K562 (cell line): ENCODE data around the gene BSN. TPM values are rescaled to one million over a fixed set of nuclear protein-coding genes. Genes with fewer than 3 reads are reported as not detected.

ENCODE experiments used
- ATAC-seq: fragments of 200-7000 bp; cut with Tn5 transposase; 3 replicates; pipeline ENCODE4 v1.9.1; 2020; ENCODE audit warnings: moderate library complexity
- BruUV-seq: library from RNA; stranded (reverse); fragments of 400-500 nt; replicated peaks from 2 replicates; lab custom pipeline; 2021; lab: Mats Ljungman, UMichigan
- CTCF ChIA-PET: fragments of 300-600 bp; formaldehyde crosslinking; extraction: SDS; loops from one replicate; lab custom pipeline; 2021; ENCODE audit warnings: low intra/inter-chr PET ratio; lab: Yijun Ruan, JAX
- POLR2A ChIA-PET: fragments of 300-600, 350-650 bp; sonication (Branson Sonifier 250); formaldehyde crosslinking; extraction: SDS; loops from one replicate; lab custom pipeline; 2021; ENCODE audit warnings: antibody characterized with exemption, inconsistent platforms; lab: Yijun Ruan, JAX
- DNase-seq, 4 experiments: peaks; one replicate each; pipeline versions ENCODE4 v3.0.0 to v3.0.0-alpha.2; 2011 to 2018; ENCODE audit warnings: low spot score in 3 of 4, mixed read lengths in 3 of 4; ENCODE audit errors: extremely low read depth in 1 of 4
- FAIRE-seq: peaks from 2 replicates; lab custom pipeline; 2011; peaks lifted over from hg19 to GRCh38; lab: Jason Lieb, UNC
- H2AFZ ChIP-seq: 2 replicates; pipeline ENCODE4 v1.6.0; 2011; ENCODE audit warnings: low read depth, low read length, control low read depth, inconsistent platforms
- H3K27ac ChIP-seq: fragments of 200-600 bp; 3 replicates; pipeline ENCODE4 v1.8.0; 2011; ENCODE audit warnings: low read depth, mild to moderate bottlenecking, control low read depth, inconsistent platforms, low read length, moderate library complexity, mixed read lengths; ENCODE audit errors: extremely low read depth
- H3K27me3 ChIP-seq, 2 experiments: fragments of 300-600 bp in 1 of 2; 2 replicates in 1 of 2; 3 replicates in 1 of 2; pipeline versions ENCODE4 v1.6.0 to v1.8.0; 2011; ENCODE audit warnings: inconsistent platforms in 2 of 2, low read length in 2 of 2, mild to moderate bottlenecking in 1 of 2, mixed read lengths in 1 of 2, moderate library complexity in 1 of 2; ENCODE audit not compliant: control insufficient read depth in 2 of 2, insufficient read depth in 2 of 2
- H3K36me3 ChIP-seq: fragments of 300-600 bp; 3 replicates; pipeline ENCODE4 v1.8.0; 2011; ENCODE audit warnings: mild to moderate bottlenecking, low read length, inconsistent platforms; ENCODE audit not compliant: control insufficient read depth, insufficient read depth
- H3K4me1 ChIP-seq, 2 experiments: fragments of 200-600 bp in 1 of 2; replicated peaks in 1 of 2; 2 replicates in 1 of 2; 3 replicates in 1 of 2; pipeline versions ENCODE4 v1.5.1 to v1.8.0; 2011; ENCODE audit warnings: inconsistent platforms in 2 of 2, low read length in 2 of 2, mild to moderate bottlenecking in 1 of 2, mixed read lengths in 1 of 2, moderate library complexity in 1 of 2; ENCODE audit not compliant: control insufficient read depth in 2 of 2, insufficient read depth in 2 of 2
- H3K4me2 ChIP-seq: 2 replicates; pipeline ENCODE4 v1.6.1; 2011; ENCODE audit warnings: low read length, control low read depth, inconsistent platforms, mixed read lengths; ENCODE audit not compliant: insufficient read depth
- H3K4me3 ChIP-seq: fragments of 200-600 bp; sonication (generic), shearing (Covaris generic); 2 replicates; pipeline ENCODE4 v1.5.1; 2016; ENCODE audit warnings: control low read depth, inconsistent platforms
- H3K79me2 ChIP-seq: fragments of 200-600 bp; 3 replicates; pipeline ENCODE4 v1.8.0; 2011; ENCODE audit warnings: low read length, inconsistent platforms; ENCODE audit not compliant: control insufficient read depth, insufficient read depth
- H3K9ac ChIP-seq, 2 experiments: 2 replicates each; pipeline versions ENCODE4 v1.6.0 to v1.6.1; 2011; ENCODE audit warnings: low read depth in 2 of 2, low read length in 2 of 2, control low read depth in 1 of 2, inconsistent platforms in 1 of 2, mild to moderate bottlenecking in 1 of 2, mixed read lengths in 1 of 2; ENCODE audit not compliant: insufficient read depth in 1 of 2
- H3K9me1 ChIP-seq: one replicate; pipeline ENCODE4 v1.6.0; 2011; ENCODE audit warnings: inconsistent platforms, mild to moderate bottlenecking, low read length, moderate library complexity; ENCODE audit not compliant: control insufficient read depth, insufficient read depth
- H3K9me3 ChIP-seq: replicated peaks from 2 replicates; pipeline ENCODE4 v1.5.1; 2011; ENCODE audit warnings: low read depth, low read length, inconsistent platforms; ENCODE audit not compliant: control insufficient read depth, insufficient read depth
- H4K20me1 ChIP-seq: replicated peaks from 2 replicates; pipeline ENCODE4 v1.6.1; 2011; ENCODE audit warnings: low read length, inconsistent platforms, mixed read lengths; ENCODE audit not compliant: control insufficient read depth, insufficient read depth
- DDX20 ChIP-seq: fragments of 450-650 bp; IDR thresholded peaks from 2 replicates; pipeline ENCODE4 v1.6.1; 2016; ENCODE audit warnings: missing genetic modification characterization, low read depth, mild to moderate bottlenecking, missing compliant biosample characterization, moderate library complexity
- JUNB ChIP-seq: fragments of 450-650 bp; formaldehyde crosslinking; conservative IDR thresholded peaks from 2 replicates; pipeline ENCODE4 v1.4.0; 2020; ENCODE audit warnings: mild to moderate bottlenecking
- MTA1 ChIP-seq: fragments of 450-650 bp; IDR thresholded peaks from 2 replicates; pipeline ENCODE4 v1.6.1; 2017; ENCODE audit warnings: borderline replicate concordance
- RNF219 ChIP-seq: fragments of 250-450 bp; sonication (Bioruptor Pico); IDR thresholded peaks from 2 replicates; pipeline ENCODE4 v1.5.0; 2022; ENCODE audit warnings: mild to moderate bottlenecking
- ZNF217 ChIP-seq: sonication (generic); formaldehyde crosslinking; IDR thresholded peaks from 2 replicates; pipeline ENCODE4 v1.8.0; 2022; ENCODE audit warnings: mild to moderate bottlenecking, missing genetic modification reagents
- WGBS: fragments of 100-300 bp; shearing (Covaris generic); methylation state at CpG from one replicate; pipeline ENCODE4 v1.1.6; 2016; ENCODE audit warnings: low coverage, mixed read lengths; ENCODE audit not compliant: insufficient coverage; ENCODE audit errors: missing lambda C conversion rate; 5-methylcytosine and 5-hydroxymethylcytosine counted together
- in situ Hi-C: fragments of 300-500 bp; cut with MboI; formaldehyde crosslinking; loops from 4 replicates; pipeline ENCODE4 v1.15.0; 2018; ENCODE audit warnings: inconsistent platforms, mixed read lengths
- intact Hi-C: fragments of 100-400 bp; cut with micrococcal nuclease; formaldehyde crosslinking; loops from 2 replicates; pipeline ENCODE4 v1.14.2; 2022
- polyA plus RNA-seq, 8 experiments: library from polyadenylated mRNA; depleted of rRNA in 4 of 8; stranded (reverse) in 5 of 8; unstranded in 3 of 8; fragments of >200 nt; fragmentation: Nextera tagmentation in 2 of 8; fragmentation: Illumina TruSeq in 1 of 8; extraction: Ambion mirVana in 2 of 8; extraction: Trizol in 1 of 8; gene quantifications; 2 replicates each; pipeline versions ENCODE4 v1.2.1 to v1.2.3, GENCODE V29; 2011 to 2014; ENCODE audit warnings: inconsistent platforms in 1 of 8, missing spikeins in 1 of 8
- total RNA-seq, 7 experiments: library from RNA; depleted of rRNA in 6 of 7; stranded (reverse); fragments of >200 nt in 6 of 7; fragmentation: Illumina TruSeq in 2 of 7; extraction: Trizol in 2 of 7; gene quantifications; 2 replicates each; pipeline versions ENCODE4 v1.2.1 to v1.2.3, GENCODE V29; 2011 to 2021; ENCODE audit warnings: low replicate concordance in 1 of 7

The BSN gene
- total and polyA plus RNA-seq, 9 of the 15 experiments (the other 6 are each of a cell fraction or from before 2014, with no cell fraction given) = 0.03 to 1.5 (median 0.29) TPM

GRCh38 chr3:49506906-49507305 is 47.4 kb upstream of the BSN start (continued):
- no peak for TF ChIP-seq RNF219 (CRISPR knock-in tag)
- TF ChIP-seq MTA1 = no peak
- TF ChIP-seq DDX20 = no peak
- TF ChIP-seq, all 486 proteins: peak for 0

GRCh38 chr3:49509028-49509561 is 45.2 kb upstream of the BSN start:
- ATAC-seq (no peak), DNase-seq (no peak), FAIRE-seq (no peak)
- Histone ChIP-seq H3K4me1 (no peaks in the 10 kb centered on the region; a peak in 1 of 5 replicates), H3K9ac (no peak overlapping the region), H3K9me1 (no peaks in the 10 kb centered on the region), H3K27me3 (no peaks in the 10 kb centered on the region), H4K20me1 (no peaks in the 10 kb centered on the region), H3K27ac (no peak overlapping the region), H3K79me2 (peaks cover 5% of the 10 kb centered on the region; the same call in 1 of the 3 replicates), H2AFZ (no peak overlapping the region), H3K4me3 (no peak overlapping the region), H3K9me3 (no peaks in the 10 kb centered on the region), H3K36me3 (peaks cover 29% of the 10 kb centered on the region; the same call in 2 of the 3 replicates), H3K4me2 (no peak overlapping the region)
- intact Hi-C loops = no loop called here
- in situ Hi-C loops = no loop called here
- WGBS = 33% methylated on average over 2 of the region's 2 CpGs
- ChIA-PET CTCF (no interaction called here), POLR2A (interaction anchor here (0.7 to 1.7 kb wide), 3 partner anchors 9 to 106 kb away, joined by 3 to 9 read pairs (median 3); no protein-coding TSS in a partner anchor)
- TF ChIP-seq ZNF217 (no peak), JUNB (CRISPR knock-in tag) (no peak)
- BruUV-seq = no TSS peak
